Measurements from ENCODE around the gene TMEM175.
A peak's percentile ranks its signal among the peaks of the same experiment; 100 is the strongest.
"Not testable (repeated sequence)": the region's sequence is repeated elsewhere in the genome, so short reads cannot be mapped to it uniquely, and the experiment has no call there.

TMEM175 gene

DNA sequence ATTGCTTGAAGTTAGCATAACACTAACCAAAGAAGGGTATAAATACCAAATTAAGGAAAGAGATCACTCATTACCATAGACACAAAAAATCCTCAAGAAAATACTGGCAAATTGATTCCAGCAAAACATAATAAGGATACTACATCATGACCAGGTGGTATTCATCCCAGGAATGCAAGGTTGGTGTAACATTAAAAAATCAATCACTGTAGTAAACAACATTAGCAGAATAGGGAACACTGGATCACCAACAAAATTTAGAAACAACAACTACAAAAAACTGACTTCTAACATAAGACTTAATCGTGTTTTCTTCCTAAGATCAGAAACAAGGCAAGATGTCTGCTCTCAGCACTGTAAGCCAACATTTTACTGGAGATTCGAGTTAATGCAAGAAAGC, 14.3 kb upstream of the TMEM175 start:
- DNase-seq = no peak

DNA sequence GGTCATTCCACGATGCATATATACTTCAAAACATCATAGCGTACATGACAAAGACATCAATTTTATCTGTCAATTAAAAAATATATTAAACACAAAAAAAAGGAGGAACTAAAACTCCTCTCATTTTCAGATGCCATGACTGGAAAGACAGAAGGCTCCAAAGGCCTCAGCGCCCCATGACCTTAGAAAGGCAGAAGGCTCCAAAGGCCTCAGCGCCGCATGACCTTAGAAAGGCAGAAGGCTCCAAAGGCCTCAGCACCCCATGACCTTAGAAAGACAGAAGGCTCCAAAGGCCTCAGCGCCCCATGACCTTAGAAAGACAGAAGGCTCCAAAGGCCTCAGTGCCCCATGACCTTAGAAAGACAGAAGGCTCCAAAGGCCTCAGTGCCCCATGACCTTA, 13.7 kb upstream of the TMEM175 start:
- not testable (repeated sequence) for DNase-seq

DNA sequence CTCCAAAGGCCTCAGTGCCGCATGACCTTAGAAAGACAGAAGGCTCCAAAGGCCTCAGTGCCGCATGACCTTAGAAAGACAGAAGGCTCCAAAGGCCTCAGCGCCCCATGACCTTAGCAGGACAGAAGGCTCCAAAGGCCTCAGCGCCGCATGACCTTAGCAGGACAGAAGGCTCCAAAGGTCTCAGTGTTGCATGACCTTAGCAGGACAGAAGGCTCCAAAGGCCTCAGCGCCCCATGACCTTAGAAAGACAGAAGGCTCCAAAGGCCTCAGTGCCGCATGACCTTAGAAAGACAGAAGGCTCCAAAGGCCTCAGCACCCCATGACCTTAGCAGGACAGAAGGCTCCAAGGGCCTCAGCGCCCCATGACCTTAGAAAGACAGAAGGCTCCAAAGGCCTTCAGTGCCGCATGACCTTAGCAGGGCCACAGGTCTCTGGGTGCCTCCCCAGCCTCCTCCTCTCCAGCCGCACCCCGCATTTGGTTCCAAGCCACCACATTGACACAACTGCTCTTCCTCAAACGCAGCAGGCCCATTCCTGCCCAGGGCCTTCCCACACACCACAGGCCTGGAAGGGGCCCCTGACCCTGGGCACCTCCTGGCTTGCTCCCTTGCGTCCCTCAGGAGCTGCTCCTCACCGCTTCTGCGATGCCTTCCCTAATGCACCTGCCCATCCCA, 13.1 kb upstream of the TMEM175 start:
- DNase-seq = not testable (repeated sequence)

DNA sequence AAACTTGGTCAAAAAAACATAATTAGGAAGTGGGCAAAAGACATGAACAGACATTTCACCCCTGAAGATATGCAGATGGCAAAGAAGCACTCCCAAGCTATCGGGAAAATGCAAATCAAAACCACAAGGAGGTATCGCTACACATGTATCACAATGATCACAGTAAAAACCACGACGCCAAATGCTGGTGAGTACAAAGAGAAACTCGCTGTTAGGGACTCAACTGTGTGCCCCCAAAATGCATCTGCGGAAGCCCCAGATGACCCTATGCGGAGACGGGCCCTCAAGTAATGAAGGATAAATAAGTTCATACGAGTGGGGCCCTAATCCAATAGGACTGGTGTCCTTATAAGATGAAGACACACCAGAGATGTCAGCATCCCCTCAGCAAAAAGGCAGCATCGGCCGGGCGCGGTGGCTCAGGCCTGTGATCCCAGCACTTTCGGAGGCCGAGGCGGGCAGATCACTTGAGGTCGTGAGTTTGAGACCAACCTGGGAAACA, 10.4 kb upstream of the TMEM175 start:
- peak in 1 of 5 donors; percentile 45 for DNase-seq

DNA sequence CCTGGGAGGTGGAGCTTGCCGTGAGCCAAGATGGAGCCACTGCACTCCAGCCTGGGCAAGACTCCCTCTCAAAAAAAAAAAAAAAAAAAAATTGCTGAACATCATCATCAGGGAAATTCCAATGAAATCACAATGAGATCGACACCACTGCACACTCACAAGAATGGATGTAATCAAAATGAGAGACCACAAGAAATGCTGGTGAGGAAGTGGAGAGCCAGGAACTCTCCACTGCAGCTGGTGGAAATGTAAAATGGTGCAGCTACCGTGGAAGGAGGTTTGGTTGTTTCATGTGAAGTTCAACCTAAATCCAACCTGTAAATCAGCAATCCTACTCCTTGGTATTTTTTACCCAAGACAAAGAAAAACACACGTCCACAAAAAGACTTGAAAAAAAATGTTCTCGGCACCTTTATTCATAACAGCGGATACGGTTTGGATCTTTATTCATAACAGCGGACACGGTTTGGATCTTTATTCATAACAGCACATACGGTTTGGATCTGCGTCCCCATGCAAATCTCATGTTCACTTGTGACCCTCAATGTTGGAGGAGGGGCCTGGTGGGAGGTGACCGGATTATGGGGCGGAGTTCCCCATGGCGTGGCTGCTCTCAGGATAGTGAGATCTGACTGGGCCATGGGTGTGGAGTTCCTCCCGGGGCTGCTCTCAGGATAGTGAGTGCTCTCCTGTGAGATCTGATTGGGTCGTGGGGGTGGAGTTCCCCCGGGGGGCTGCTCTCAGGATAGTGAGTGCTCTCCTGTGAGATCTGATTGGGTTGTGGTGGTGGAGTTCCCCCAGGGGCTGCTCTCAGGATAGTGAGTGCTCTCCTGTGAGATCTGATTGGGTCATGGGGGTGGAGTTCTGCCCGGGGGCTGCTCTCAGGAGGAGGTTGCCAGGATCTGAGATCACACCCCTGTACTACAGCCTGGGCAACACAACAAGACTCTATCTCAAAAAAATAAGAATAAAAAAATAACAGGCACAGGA, 7.9 kb upstream of the TMEM175 start:
- peak in 1 of 5 donors; percentile 11 for DNase-seq

DNA sequence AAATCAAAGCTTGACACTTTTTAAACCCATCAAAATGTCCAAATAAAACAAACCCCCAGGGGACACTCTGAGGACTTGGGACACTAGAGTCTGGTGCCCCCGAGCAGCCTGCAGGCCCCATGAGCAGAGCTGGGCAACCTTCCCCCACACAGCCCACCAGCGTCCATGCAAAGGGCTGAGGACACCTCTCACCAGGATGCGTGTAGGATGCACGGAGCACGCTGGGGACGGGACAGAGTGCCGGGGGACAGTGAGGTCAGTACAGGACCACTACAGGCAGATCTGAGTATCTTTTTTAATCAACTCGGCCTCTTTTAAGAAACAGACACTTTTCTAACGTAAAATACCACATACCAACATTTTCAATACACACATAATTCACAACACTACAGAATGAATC, 7.1 kb upstream of the TMEM175 start:
- DNase-seq = no peak

DNA sequence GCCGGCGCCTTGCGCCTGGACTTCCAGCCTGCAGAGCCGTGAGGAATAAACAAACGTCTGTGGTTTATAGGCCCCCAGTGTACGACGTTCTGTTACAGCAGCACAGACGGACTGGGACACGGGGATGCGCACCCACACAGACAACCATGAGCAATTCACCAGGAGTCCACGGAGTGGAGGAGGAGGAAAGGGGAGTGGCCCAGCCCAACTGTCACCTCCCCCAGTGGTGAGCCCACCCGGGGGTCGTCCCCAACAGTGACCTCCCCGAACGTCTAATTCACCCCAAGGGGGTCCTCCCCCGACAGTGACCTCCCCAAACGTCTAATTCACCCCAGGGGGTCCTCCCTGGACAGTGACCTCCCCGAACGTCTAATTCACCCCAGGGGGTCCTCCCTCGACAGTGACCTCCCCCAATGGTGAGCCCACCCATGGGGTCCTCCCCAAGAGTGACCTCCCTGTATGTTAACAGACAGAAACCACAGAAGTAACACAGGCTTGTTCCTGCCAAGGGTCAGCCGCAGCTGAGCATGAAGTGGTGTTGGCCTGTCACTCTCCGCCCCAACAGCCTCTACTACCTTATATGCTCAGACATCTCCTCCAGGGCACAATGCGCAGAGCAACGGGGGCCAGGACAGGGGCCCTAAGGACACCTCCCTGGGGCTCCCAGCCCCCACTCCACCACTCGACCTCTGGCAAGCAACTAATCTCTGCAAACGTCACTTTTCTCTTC, 6.3 kb upstream of the TMEM175 start:
- no peak for DNase-seq

DNA sequence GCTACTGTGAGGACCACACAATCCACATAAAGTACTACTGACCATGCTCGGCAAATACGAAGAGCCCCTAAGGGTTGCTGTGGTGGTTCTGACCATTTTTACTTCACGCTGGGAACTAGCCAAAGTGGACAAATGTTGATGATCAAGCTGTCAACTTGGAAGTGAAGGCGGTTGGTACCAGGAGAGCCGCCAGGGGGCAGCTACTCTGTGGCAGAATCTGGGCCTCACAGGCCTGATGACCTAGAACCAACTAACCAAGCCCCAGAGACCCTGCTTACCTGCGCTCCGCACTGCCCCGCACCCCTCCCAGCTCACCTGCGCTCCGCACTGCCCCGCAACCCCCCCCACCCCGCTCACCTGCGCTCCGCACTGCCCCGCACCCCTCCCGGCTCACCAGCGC, 5.7 kb upstream of the TMEM175 start:
- no peak for DNase-seq

DNA sequence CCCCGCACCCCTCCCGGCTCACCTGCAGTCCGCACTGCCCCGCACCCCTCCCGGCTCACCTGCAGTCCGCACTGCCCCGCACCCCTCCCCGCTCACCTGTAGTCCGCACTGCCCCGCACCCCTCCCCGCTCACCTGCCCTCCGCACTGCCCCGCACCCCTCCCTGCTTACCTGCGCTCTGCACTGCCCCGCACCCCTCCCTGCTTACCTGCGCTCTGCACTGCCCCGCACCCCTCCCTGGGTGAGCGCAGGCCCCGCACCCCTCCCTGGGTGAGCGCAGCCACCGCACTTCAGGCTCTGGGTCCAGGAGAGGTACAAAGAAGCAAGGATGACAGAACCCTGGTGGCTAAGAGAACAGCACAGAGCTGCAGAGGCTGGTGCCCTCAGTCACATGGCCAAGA, 4.7 kb upstream of the TMEM175 start:
- not testable (repeated sequence) for DNase-seq

DNA sequence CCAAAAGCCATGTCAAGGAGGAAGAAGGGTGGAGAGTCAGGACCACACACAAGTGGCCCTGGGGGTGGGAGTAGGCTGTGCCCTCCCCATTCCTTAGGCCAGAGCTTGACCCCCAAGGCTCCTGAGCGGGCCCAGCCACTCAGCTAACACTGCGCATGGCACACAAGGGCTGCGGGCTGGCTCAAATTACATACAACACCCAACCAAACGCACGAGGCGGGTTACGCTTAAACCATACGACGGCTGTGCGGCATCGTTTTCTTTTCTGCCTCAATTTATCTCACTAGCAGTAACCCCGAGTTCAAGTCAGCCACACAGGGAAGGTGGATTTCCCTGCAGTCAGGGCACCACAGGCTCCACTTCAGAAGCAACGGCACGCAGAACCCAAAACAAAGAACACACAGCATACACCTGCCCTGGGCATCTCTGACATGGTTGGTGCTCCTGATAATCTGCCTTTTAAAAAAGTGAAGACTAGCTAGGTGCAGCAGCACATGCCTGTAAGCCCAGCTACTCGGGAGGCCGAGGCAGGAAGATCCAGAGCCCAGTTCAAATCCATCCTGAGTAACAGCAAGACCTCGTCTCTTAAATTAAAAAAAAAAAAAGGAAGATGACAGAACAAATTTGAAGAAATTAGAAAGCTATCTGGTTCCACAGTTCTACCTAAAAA, 3.0 kb upstream of the TMEM175 start:
- no peak for DNase-seq

DNA sequence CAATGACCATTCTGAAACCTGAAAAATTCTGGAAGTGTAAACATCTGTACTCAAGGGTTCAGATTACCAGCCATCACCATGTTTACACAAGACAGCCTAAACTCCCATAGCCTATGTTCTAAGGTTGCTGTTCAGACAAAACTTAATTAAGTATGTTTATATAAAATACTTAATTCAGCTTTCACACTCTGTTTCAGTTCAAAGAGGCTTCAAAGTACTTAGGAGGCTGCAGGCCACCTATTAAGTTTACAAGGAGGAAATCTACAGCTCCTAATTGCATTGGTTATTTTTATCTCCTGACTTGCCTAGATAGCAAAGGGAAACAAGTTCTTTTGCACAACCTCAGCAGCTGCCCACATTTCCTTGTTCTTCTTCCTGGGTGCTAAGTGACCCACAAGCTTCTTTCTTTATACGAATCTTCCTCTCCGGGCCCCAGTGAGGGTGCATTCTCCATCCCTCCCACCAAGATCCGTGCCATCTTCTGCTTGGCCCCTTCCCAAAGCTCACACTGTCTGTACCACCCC, 2.2 kb upstream of the TMEM175 start:
- DNase-seq = peak in 1 of 5 donors; percentile 11

DNA sequence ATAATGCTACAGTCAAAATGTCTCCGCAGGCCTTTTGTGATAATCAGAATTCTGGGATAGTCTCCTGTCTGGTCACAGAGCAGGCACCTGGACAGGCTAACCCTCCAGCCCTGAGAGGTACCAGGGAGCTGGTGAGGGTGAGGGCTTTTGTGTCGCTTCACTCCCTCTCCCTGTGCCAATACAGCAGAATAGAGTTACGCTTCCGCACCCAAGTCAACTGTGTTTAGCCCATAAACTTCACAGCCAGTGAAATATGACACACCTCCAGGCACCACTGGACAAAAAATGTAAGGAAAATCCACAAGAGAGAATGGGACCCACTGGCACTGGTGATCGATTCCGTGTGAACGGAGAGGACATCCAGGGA, 1.4 kb upstream of the TMEM175 start:
- DNase-seq = no peak

DNA sequence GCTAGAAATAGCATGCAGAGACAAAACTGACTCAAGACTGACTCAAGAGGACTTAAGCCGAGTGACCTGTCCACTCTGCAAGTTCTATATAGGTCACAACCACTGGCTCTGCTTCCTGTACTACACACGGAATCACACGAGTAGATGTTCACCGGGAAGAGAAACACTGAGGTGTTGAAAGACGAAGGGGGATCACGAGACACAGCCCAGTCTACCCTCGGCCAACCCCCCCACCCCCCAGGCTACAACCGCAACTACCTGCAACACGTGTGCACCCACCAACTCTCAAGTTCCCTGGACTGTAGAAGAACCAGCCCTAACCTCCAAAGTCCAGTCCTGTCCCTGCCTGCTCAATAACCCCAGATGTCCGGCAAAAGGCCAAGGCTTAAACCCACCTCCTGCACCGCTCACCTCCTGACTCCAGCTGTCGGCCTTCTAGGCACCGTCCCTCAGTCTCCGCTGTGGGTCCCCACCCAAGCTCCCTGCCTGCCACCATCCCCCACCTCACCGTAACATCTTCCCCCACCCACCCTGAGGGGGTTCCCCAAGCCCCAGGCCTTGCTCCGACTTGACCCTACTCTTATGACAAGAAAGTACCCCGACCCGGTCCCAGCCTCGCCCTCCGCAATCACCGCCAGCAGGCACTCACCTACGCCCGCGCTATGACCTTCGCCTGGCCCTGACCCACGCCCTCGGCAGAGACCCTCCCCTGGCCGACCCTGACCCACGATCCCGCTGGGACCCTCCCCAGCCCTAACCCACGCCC, 883 bp upstream of the TMEM175 start:
- DNase-seq = peak in 1 of 5 donors; percentile 8

DNA sequence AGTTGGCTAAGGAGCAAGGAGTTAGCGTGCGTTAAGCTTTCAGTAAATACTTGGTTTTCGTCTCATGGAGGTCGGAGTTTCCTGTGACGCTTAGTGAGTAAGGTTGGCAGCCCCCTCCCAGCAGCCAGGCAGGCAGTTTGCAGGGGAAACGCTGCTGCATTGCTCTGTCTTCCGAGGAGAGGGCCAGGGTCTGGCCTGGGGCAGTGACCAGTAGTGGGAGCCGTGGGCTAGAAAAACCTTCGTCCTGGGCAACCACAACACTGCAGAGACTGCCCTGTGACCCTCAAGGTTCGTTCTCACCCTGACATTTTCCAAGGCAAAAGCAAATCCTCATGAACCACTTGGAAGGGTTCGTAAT, 432 bp downstream of the TMEM175 start:
- DNase-seq = no peak

DNA sequence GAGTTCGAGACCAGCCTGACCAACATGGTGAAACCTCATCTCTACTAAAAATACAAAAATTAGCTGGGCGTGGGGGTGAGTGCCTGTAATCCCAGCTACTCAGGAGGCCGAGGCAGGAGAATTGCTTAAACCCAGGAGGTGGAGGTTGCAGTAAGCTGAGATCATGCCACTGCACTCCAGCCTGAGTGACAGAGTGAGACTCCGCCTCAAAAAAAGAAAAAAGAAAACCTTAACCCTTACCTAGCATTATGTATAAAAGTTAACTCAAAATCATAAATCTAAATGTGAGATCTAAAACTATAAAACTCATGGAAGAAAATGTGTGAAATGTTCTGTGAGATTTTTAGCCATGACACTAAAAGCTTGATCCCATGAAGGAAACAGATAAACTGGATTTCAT, 7.2 kb downstream of the TMEM175 start:
- not testable (repeated sequence) for DNase-seq

DNA sequence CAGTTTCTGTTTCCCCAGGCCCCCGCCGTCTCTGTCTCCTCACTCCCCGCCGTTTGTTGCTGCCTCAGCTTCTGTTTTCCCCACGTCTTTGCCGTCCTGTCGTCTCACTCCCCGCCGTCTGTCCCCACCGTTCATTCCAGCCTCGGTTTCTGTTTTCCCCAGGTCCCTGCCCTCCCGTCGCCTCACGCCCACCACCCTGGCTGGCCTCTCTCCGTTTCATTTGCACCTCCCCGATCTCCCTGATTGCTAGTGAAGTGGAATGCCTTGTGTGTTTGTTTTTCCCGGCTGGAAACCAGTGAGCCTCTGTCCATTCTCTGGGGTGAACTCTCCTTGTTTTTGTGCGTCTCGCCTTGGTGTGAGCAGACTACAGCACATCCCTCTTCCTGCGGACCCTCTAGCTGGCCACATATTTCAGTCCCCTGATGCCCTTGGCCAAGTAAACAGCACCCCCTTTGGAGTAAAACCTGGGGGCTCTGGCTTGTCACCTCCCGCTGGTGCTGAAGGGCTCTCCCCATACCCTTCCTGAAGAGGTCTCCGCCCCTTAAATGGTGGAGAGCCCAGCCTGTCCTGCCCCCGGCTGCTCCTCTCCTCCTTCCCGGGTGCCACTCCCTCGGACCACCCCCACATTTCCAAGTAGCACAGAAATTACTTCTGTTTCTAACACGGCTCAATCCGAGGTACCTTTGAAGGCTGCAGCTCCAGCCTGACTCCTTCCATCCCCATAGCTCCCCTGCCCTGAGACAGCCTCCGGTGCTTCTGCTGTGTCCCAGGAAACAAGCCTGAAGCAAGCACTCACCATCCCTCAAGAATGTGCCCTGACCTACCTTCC, 13.2 kb downstream of the TMEM175 start:
- no peak for DNase-seq

DNA sequence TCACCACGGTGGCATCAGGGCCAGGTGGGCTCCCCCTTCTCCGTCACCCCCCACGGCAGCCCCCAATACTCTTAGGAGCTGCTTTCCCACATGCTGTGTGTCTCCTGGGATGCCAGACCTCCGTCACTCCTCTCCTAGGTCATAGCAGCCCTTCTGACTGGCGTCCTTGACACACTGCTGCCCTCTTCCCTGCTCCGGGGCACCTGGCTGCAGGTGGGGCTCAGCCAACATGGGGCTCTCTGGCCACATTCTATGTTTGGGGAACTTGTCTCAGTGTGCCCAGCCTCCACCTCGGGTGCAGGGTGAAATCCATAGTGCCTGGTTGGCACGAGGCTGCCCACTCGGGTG, 13.8 kb downstream of the TMEM175 start:
- no peak for DNase-seq

DNA sequence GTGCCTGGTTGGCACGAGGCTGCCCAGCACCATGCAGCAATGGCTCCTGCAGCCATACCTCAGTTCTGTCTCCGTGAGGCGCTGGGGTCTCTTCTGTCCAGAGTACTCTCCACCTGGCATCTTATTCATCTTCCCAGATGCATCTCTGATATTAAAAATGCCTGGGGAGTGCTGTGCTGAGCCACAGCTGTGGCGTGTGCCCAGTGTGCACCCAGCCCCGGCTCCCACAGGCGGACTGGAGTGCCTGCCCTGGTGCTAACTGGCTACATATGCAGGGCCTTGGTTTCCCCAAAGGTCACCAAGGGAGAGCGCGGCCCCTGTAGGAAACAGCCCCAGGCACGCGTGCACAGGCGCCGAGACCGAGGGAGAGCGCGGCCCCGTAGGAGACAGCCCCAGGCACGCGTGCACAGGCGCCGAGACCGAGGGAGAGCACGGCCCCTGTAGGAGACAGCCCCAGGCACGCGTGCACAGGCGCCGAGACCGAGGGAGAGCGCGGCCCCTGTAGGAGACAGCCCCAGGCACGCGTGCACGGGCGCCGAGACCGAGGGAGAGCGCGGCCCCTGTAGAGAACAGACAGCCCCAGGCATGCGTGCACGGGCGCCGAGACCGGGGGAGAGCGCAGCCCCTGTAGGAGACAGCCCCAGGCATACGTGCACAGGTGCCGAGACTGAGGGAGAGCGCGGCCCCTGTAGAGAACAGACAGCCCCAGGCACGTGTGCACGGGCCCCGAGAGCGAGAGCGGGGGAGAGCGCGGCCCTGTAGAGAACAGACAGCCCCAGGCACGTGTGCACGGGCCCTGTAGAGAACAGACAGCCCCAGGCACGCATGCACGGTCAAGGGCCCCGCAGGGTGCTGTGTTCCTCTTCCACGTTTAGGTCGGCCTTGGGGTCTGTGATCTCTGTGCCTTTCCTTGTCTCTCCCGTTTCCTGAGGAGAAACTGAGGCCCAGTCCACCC, 14.5 kb downstream of the TMEM175 start:
- no peak for DNase-seq

DNA sequence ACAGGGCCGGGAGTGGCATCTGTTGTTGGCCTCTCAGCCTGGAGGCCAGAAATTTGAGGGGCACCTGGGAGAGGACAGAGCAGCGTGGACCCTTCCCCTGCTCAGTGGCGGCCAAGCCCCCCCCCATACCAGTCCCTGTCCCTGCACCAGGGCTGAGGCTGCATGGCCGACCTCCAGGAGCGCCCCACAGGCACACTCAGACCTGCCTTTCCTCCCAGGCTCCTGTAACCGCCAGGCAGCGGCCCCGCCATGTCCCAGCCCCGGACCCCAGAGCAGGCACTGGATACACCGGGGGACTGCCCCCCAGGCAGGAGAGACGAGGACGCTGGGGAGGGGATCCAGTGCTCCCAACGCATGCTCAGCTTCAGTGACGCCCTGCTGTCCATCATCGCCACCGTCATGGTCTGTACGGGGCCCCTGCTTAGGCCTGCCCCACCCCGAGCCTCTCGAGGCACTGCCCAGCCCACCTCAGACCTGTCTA, 15.3 kb downstream of the TMEM175 start:
- peak in 1 of 5 donors; percentile 8 for DNase-seq

Data from T-helper 1 cell (primary cell).